ENCODE data around the gene ANO8.

GRCh38 chr19:17333611-17334413 is 843 bp downstream of the ANO8 start:
- TF ChIP-seq CTCF (IDR thresholded peaks at IDR 0.05) (no peak), EP300 (IDR thresholded peaks at IDR 0.05) (no peak), POLR2A (IDR thresholded peaks at IDR 0.05) (no peak), POLR2AphosphoS5 (IDR thresholded peaks at IDR 0.05) (no peak)
